WTC11 (cell line): ENCODE measurements around the gene ZBTB16. TPM values are rescaled to one million over a fixed set of nuclear protein-coding genes. Genes with fewer than 3 reads are reported as not detected.

Experiments
- ATAC-seq: fragments of 200-7000 bp; cut with Tn5 transposase; 2 replicates; pipeline ENCODE4 v1.10.0; 2021; ENCODE audit warnings: mild to moderate bottlenecking, moderate library complexity
- CTCF ChIA-PET: fragments of 300-600 bp; sonication (Branson Sonifier 250); formaldehyde crosslinking; loops from one replicate; lab custom pipeline; 2021; ENCODE audit warnings: antibody characterized with exemption; lab: Charles Lee
- POLR2A ChIA-PET: fragments of 350-600 bp; sonication (Branson Sonifier 250); formaldehyde crosslinking; loops from one replicate; lab custom pipeline; 2021; ENCODE audit warnings: antibody characterized with exemption; lab: Charles Lee
- DNase-seq: peaks from one replicate; pipeline ENCODE4 v3.0.0; 2021; ENCODE audit warnings: low spot score
- H3K27ac Mint-ChIP-seq: 2 replicates; pipeline ENCODE4 v1.8.0; 2021; ENCODE audit warnings: mixed read lengths
- H3K27me3 Mint-ChIP-seq: 2 replicates; pipeline ENCODE4 v1.8.0; 2021; ENCODE audit warnings: low read depth, mild to moderate bottlenecking, moderate library complexity, mixed read lengths
- H3K36me3 Mint-ChIP-seq: 2 replicates; pipeline ENCODE4 v1.8.0; 2021; ENCODE audit warnings: mixed read lengths
- H3K4me1 Mint-ChIP-seq: 2 replicates; pipeline ENCODE4 v1.8.0; 2022; ENCODE audit warnings: mixed read lengths
- H3K4me3 Mint-ChIP-seq: 2 replicates; pipeline ENCODE4 v1.8.0; 2021; ENCODE audit warnings: mild to moderate bottlenecking, moderate library complexity, mixed read lengths
- H3K9me3 Mint-ChIP-seq: 2 replicates; pipeline ENCODE4 v1.8.0; 2021; ENCODE audit warnings: mixed read lengths
- CBFB ChIP-seq: sonication (generic); formaldehyde crosslinking; IDR thresholded peaks from 2 replicates; pipeline ENCODE4 v1.8.1; 2022; ENCODE audit warnings: mild to moderate bottlenecking, low read depth, missing genetic modification reagents
- ELF4 ChIP-seq: sonication (generic); formaldehyde crosslinking; IDR thresholded peaks from 2 replicates; pipeline ENCODE4 v1.8.1; 2022; ENCODE audit warnings: low read depth, mild to moderate bottlenecking, moderate library complexity, missing genetic modification reagents
- EMX1 ChIP-seq: fragments of 250-450 bp; sonication (Bioruptor Pico); IDR thresholded peaks from 2 replicates; pipeline ENCODE4 v1.8.0; 2021; ENCODE audit warnings: mild to moderate bottlenecking
- GRHL2 ChIP-seq: fragments of 250-450 bp; sonication (Bioruptor Pico); IDR thresholded peaks from 2 replicates; pipeline ENCODE4 v1.8.0; 2022; ENCODE audit warnings: mild to moderate bottlenecking, moderate library complexity; ENCODE audit not compliant: insufficient replicate concordance, severe bottlenecking
- IRF2 ChIP-seq: sonication (generic); formaldehyde crosslinking; IDR thresholded peaks from 2 replicates; pipeline ENCODE4 v1.8.0; 2022; ENCODE audit warnings: low read depth, missing genetic modification reagents, borderline replicate concordance
- JUN ChIP-seq: sonication (generic); formaldehyde crosslinking; IDR thresholded peaks from 2 replicates; pipeline ENCODE4 v1.8.0; 2023; ENCODE audit warnings: mild to moderate bottlenecking, missing genetic modification reagents
- NFE2L1 ChIP-seq: sonication (generic); formaldehyde crosslinking; IDR thresholded peaks from 2 replicates; pipeline ENCODE4 v1.8.1; 2023; ENCODE audit warnings: missing genetic modification reagents
- NFYB ChIP-seq: sonication (generic); formaldehyde crosslinking; conservative IDR thresholded peaks from 2 replicates; pipeline ENCODE4 v1.8.0; 2022; ENCODE audit warnings: low read depth, missing genetic modification reagents
- NR1H2 ChIP-seq: sonication (generic); formaldehyde crosslinking; IDR thresholded peaks from 2 replicates; pipeline ENCODE4 v1.9.0; 2021; ENCODE audit warnings: mild to moderate bottlenecking, moderate library complexity, missing genetic modification reagents
- NR2C2 ChIP-seq: sonication (generic); formaldehyde crosslinking; IDR thresholded peaks from 2 replicates; pipeline ENCODE4 v1.8.0; 2022; ENCODE audit warnings: mild to moderate bottlenecking, missing genetic modification reagents
- NR3C1 ChIP-seq: sonication (generic); formaldehyde crosslinking; conservative IDR thresholded peaks from 2 replicates; pipeline ENCODE4 v1.8.1; 2023; ENCODE audit warnings: low read depth, mild to moderate bottlenecking, missing genetic modification reagents
- RELA ChIP-seq: sonication (generic); formaldehyde crosslinking; IDR thresholded peaks from 2 replicates; pipeline ENCODE4 v1.8.1; 2022; ENCODE audit warnings: missing genetic modification reagents, mild to moderate bottlenecking, borderline replicate concordance
- RORB ChIP-seq: fragments of 250-450 bp; sonication (Bioruptor Pico); IDR thresholded peaks from 2 replicates; pipeline ENCODE4 v1.9.0; 2021; ENCODE audit warnings: mild to moderate bottlenecking
- SMAD3 ChIP-seq: sonication (generic); formaldehyde crosslinking; IDR thresholded peaks from 2 replicates; pipeline ENCODE4 v1.8.0; 2022; ENCODE audit warnings: missing genetic modification reagents, mild to moderate bottlenecking, borderline replicate concordance
- SOX15 ChIP-seq: fragments of 250-450 bp; sonication (Bioruptor Pico); IDR thresholded peaks from 2 replicates; pipeline ENCODE4 v1.9.0; 2021; ENCODE audit warnings: mild to moderate bottlenecking
- TCF7 ChIP-seq: sonication (generic); formaldehyde crosslinking; IDR thresholded peaks from 2 replicates; pipeline ENCODE4 v1.8.0; 2022; ENCODE audit warnings: mild to moderate bottlenecking, low read depth, missing genetic modification reagents, moderate library complexity
- ZMAT4 ChIP-seq: fragments of 250-450 bp; sonication (Bioruptor Pico); IDR thresholded peaks from 2 replicates; pipeline ENCODE4 v1.9.0; 2021; ENCODE audit warnings: mild to moderate bottlenecking
- ZNF263 ChIP-seq: sonication (generic); formaldehyde crosslinking; IDR thresholded peaks from 2 replicates; pipeline ENCODE4 v1.8.1; 2022; ENCODE audit warnings: low read depth, mild to moderate bottlenecking, moderate library complexity, missing genetic modification reagents
- ZNF512 ChIP-seq: sonication (generic); formaldehyde crosslinking; IDR thresholded peaks from 2 replicates; pipeline ENCODE4 v1.8.1; 2022; ENCODE audit warnings: missing genetic modification reagents, borderline replicate concordance
- ZNF532 ChIP-seq: fragments of 250-450 bp; sonication (Bioruptor Pico); IDR thresholded peaks from 2 replicates; pipeline ENCODE4 v1.9.0; 2021; ENCODE audit warnings: mild to moderate bottlenecking, borderline replicate concordance
- total RNA-seq: library from RNA; stranded (reverse); gene quantifications from 3 replicates; pipeline ENCODE4 v1.2.3, GENCODE V29; 2021
- TF ChIP-seq, protein P1 (sequence below): sonication (generic); formaldehyde crosslinking; IDR thresholded peaks from 2 replicates; pipeline ENCODE4 v1.8.0; 2022; ENCODE audit warnings: mild to moderate bottlenecking, missing genetic modification reagents
- TF ChIP-seq, protein P2 (sequence below): sonication (generic); formaldehyde crosslinking; IDR thresholded peaks from 2 replicates; pipeline ENCODE4 v1.8.0; 2022; ENCODE audit warnings: mild to moderate bottlenecking, missing genetic modification reagents
- TF ChIP-seq, protein P3 (sequence below): sonication (generic); formaldehyde crosslinking; IDR thresholded peaks from 2 replicates; pipeline ENCODE4 v1.8.1; 2023; ENCODE audit warnings: mild to moderate bottlenecking, moderate library complexity, missing genetic modification reagents

Gene ZBTB16
- total RNA-seq, 1 experiment from 2014 or later: 0.57 TPM

- Mint-ChIP-seq H3K27me3 (no peaks in the 10 kb centered on the region), H3K27ac (no peak overlapping the region), H3K4me3 (no peak overlapping the region), H3K36me3 (no peaks in the 10 kb centered on the region), H3K4me1 (peaks cover 16% of the 10 kb centered on the region), H3K9me3 (no peaks in the 10 kb centered on the region)
- no peak for ATAC-seq
- TF ChIP-seq NFE2L1 (no peak), EMX1 (CRISPR knock-in tag) (no peak), TCF7 (no peak), ZNF263 (CRISPR knock-in tag) (no peak), RELA (CRISPR knock-in tag) (no peak)
- TF ChIP-seq, protein P1, sequence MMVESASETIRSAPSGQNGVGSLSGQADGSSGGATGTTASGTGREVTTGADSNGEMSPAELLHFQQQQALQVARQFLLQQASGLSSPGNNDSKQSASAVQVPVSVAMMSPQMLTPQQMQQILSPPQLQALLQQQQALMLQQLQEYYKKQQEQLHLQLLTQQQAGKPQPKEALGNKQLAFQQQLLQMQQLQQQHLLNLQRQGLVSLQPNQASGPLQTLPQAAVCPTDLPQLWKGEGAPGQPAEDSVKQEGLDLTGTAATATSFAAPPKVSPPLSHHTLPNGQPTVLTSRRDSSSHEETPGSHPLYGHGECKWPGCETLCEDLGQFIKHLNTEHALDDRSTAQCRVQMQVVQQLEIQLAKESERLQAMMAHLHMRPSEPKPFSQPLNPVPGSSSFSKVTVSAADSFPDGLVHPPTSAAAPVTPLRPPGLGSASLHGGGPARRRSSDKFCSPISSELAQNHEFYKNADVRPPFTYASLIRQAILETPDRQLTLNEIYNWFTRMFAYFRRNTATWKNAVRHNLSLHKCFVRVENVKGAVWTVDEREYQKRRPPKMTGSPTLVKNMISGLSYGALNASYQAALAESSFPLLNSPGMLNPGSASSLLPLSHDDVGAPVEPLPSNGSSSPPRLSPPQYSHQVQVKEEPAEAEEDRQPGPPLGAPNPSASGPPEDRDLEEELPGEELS: no peak
- CTCF ChIA-PET: interaction anchor here (0.9 to 3.1 kb wide), 2 partner anchors 14 to 20 kb away, joined by 3 to 10 read pairs; no protein-coding TSS in a partner anchor
- POLR2A ChIA-PET: interaction anchor here (0.6 kb wide), 1 partner anchor 232 kb away, joined by 3 read pairs; no protein-coding TSS in a partner anchor
- DNase-seq: no peak
Observed at GRCh38 chr11:114247070-114247789, 187.7 kb downstream of the ZBTB16 start.

- TF ChIP-seq NR2C2 (CRISPR knock-in tag) (no peak), SMAD3 (no peak), NR3C1 (CRISPR knock-in tag) (no peak), SOX15 (CRISPR knock-in tag) (no peak), NFYB (no peak), JUN (CRISPR knock-in tag) (no peak), IRF2 (CRISPR knock-in tag) (no peak), RORB (CRISPR knock-in tag) (no peak), ELF4 (no peak), TCF7 (no peak), CBFB (CRISPR knock-in tag) (no peak), ZMAT4 (CRISPR knock-in tag) (no peak), NR1H2 (CRISPR knock-in tag) (no peak), RELA (CRISPR knock-in tag) (no peak), GRHL2 (CRISPR knock-in tag) (no peak), ZNF512 (no peak), ZNF532 (CRISPR knock-in tag) (no peak)
- TF ChIP-seq, protein P2, sequence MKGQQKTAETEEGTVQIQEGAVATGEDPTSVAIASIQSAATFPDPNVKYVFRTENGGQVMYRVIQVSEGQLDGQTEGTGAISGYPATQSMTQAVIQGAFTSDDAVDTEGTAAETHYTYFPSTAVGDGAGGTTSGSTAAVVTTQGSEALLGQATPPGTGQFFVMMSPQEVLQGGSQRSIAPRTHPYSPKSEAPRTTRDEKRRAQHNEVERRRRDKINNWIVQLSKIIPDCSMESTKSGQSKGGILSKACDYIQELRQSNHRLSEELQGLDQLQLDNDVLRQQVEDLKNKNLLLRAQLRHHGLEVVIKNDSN (CRISPR knock-in tag): no peak
- TF ChIP-seq, protein P3, sequence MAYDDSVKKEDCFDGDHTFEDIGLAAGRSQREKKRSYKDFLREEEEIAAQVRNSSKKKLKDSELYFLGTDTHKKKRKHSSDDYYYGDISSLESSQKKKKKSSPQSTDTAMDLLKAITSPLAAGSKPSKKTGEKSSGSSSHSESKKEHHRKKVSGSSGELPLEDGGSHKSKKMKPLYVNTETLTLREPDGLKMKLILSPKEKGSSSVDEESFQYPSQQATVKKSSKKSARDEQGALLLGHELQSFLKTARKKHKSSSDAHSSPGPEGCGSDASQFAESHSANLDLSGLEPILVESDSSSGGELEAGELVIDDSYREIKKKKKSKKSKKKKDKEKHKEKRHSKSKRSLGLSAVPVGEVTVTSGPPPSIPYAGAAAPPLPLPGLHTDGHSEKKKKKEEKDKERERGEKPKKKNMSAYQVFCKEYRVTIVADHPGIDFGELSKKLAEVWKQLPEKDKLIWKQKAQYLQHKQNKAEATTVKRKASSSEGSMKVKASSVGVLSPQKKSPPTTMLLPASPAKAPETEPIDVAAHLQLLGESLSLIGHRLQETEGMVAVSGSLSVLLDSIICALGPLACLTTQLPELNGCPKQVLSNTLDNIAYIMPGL (CRISPR knock-in tag): no peak
- TF ChIP-seq, all 79 proteins: peak for 0
- H3K4me1 Mint-ChIP-seq: peaks cover 20% of the 10 kb centered on the region
- ChIA-PET POLR2A (no interaction called here), CTCF (interaction anchor here (1.0 to 2.7 kb wide), 3 partner anchors 11 to 354 kb away, joined by 4 to 44 read pairs (median 4); no protein-coding TSS in a partner anchor)
- H3K27me3 Mint-ChIP-seq: no peaks in the 10 kb centered on the region; the same call in 1 of the 2 replicates
- no peaks in the 10 kb centered on the region for H3K9me3 Mint-ChIP-seq
- no peak for ATAC-seq
- H3K27ac Mint-ChIP-seq: no peak overlapping the region
- H3K36me3 Mint-ChIP-seq: no peaks in the 10 kb centered on the region
- no peak overlapping the region for H3K4me3 Mint-ChIP-seq
- no peak for DNase-seq
Observed at GRCh38 chr11:114250180-114250579, 190.7 kb downstream of the ZBTB16 start.
